ENCODE data around the gene C1R.

Gene C1R

GRCh38 chr12:7134396-7135166, 42.3 kb upstream of the C1R start:
- H3K36me3 ChIP-seq (ENCODE audit: control insufficient read depth in 2 of 2, insufficient read depth in 1 of 2, low read length in 2 of 2) = peaks cover 3 to 63% of the 10 kb centered on the region in 2 experiments; a peak in 2 of 3 replicates
- H3K27ac ChIP-seq (ENCODE audit: extremely low read depth, low read depth, low read length) = no peak overlapping the region
- POLR2A ChIA-PET = no interaction called here
- CTCF ChIA-PET = interaction anchor here (1.4 kb wide), 1 partner anchor 10 kb away, joined by 4 read pairs; no protein-coding TSS in a partner anchor
- no peaks in the 10 kb centered on the region for H3K9me3 ChIP-seq (ENCODE audit: control insufficient read depth, insufficient read depth, low read depth, low read length)
- no peaks in the 10 kb centered on the region for H3K4me1 ChIP-seq (ENCODE audit: control insufficient read depth, insufficient read depth, low read length)
- no peak overlapping the region for H3K4me3 ChIP-seq (ENCODE audit: low read depth, low read length)
- TF ChIP-seq ZNF518A (tag by site-specific recombination; conservative IDR thresholded peaks at IDR 0.05; ENCODE audit: low read depth) = no peak
- peak; percentile 45; the same call in 1 of the 2 replicates for TF ChIP-seq ZNF600 (tag by site-specific recombination; IDR thresholded peaks at IDR 0.05)

GRCh38 chr12:7131502-7131866, 39.2 kb upstream of the C1R start:
- ChIA-PET POLR2A (no interaction called here), CTCF (interaction anchor here (1.4 kb wide), 1 partner anchor 13 kb away, joined by 3 read pairs; no protein-coding TSS in a partner anchor)
- Histone ChIP-seq H3K4me1 (ENCODE audit: control insufficient read depth, insufficient read depth, low read length) (peaks cover 3% of the 10 kb centered on the region; the same call in 1 of the 2 replicates), H3K4me3 (ENCODE audit: low read depth, low read length) (peak overlapping the region; percentile 79), H3K9me3 (ENCODE audit: control insufficient read depth, insufficient read depth, low read depth, low read length) (no peaks in the 10 kb centered on the region), H3K27ac (ENCODE audit: extremely low read depth, low read depth, low read length) (no peak overlapping the region), H3K36me3 (ENCODE audit: control insufficient read depth in 2 of 2, insufficient read depth in 1 of 2, low read length in 2 of 2) (peaks cover 3 to 38% of the 10 kb centered on the region in 2 experiments; a peak in 2 of 3 replicates)
- 0 out of 2 replicates have a peak, but pooled peaks have one; percentile 35 for TF ChIP-seq PRDM2 (tag by site-specific recombination; IDR thresholded peaks at IDR 0.05; ENCODE audit: borderline replicate concordance)
- peak; percentile 8; the same call in 1 of the 2 replicates for TF ChIP-seq ZNF366 (tag by site-specific recombination; conservative IDR thresholded peaks at IDR 0.05)
- no peak for TF ChIP-seq ZNF704 (tag by site-specific recombination; IDR thresholded peaks at IDR 0.05)
- TF ChIP-seq HOXC10 (CRISPR knock-in tag; IDR thresholded peaks at IDR 0.05) = no peak
- 0 out of 2 replicates have a peak, but pooled peaks have one; percentile 3 for TF ChIP-seq KLF17 (tag by site-specific recombination; IDR thresholded peaks at IDR 0.05)
- TF ChIP-seq TSHZ1 (tag by site-specific recombination; IDR thresholded peaks at IDR 0.05; ENCODE audit: borderline replicate concordance) = no peak
- TF ChIP-seq KLF7 (tag by site-specific recombination; IDR thresholded peaks at IDR 0.05; ENCODE audit: borderline replicate concordance) = no peak
- TF ChIP-seq ZSCAN23 (tag by site-specific recombination; IDR thresholded peaks at IDR 0.05) = no peak
- 0 out of 2 replicates have a peak, but pooled peaks have one; percentile 24 for TF ChIP-seq ZNF266 (tag by site-specific recombination; IDR thresholded peaks at IDR 0.05; ENCODE audit: low read depth)
- peak; percentile 49; the same call in 1 of the 2 replicates for TF ChIP-seq PATZ1 (tag by site-specific recombination; IDR thresholded peaks at IDR 0.05)
